Keratinocyte (primary cell): Measurements from ENCODE around the gene AKR1C3.

Source experiments
- EZH2 ChIP-seq: IDR thresholded peaks from one replicate; pipeline ENCODE4 v1.6.1; 2012; ENCODE audit warnings: inconsistent platforms, mild to moderate bottlenecking, low read length, moderate library complexity
- TF ChIP-seq, protein P1 (sequence below), 3 experiments: IDR thresholded peaks in 1 of 3; conservative IDR thresholded peaks in 1 of 3; optimal IDR thresholded peaks in 1 of 3; 2 replicates in 2 of 3; 3 replicates in 1 of 3; pipeline versions ENCODE3 to v1.5.1; 2011; ENCODE audit warnings: low read length in 3 of 3, mild to moderate bottlenecking in 3 of 3, moderate library complexity in 2 of 3, control low read depth in 1 of 3, inconsistent platforms in 1 of 3; ENCODE audit not compliant: insufficient read depth in 2 of 3; ENCODE audit errors: extremely low read depth in 1 of 3

DNA sequence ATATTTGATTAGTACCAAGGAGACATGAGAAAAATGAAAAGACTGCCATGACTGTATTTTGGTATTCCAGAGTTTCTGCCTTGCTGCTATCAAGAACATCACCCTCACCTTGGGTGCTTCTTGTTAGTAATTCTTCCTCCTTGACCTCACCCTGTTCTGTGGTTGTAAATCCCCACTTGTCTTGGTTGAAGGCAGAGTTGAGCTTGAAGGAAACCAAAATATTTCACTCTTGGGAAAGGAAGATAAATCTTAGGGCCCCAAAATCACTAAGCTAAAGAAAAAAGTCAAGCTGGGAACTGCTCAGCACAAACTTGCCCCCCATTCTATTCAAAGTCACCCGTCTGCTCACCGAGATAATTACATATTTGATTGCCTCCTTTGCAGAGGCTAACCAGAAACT, 20.6 kb upstream of the AKR1C3 start:
- TF ChIP-seq, protein P1, sequence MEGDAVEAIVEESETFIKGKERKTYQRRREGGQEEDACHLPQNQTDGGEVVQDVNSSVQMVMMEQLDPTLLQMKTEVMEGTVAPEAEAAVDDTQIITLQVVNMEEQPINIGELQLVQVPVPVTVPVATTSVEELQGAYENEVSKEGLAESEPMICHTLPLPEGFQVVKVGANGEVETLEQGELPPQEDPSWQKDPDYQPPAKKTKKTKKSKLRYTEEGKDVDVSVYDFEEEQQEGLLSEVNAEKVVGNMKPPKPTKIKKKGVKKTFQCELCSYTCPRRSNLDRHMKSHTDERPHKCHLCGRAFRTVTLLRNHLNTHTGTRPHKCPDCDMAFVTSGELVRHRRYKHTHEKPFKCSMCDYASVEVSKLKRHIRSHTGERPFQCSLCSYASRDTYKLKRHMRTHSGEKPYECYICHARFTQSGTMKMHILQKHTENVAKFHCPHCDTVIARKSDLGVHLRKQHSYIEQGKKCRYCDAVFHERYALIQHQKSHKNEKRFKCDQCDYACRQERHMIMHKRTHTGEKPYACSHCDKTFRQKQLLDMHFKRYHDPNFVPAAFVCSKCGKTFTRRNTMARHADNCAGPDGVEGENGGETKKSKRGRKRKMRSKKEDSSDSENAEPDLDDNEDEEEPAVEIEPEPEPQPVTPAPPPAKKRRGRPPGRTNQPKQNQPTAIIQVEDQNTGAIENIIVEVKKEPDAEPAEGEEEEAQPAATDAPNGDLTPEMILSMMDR (optimal IDR thresholded peaks at IDR 0.05 in 1 of 3, IDR thresholded peaks at IDR 0.05 in 1 of 3, conservative IDR thresholded peaks at IDR 0.05 in 1 of 3; ENCODE audit: extremely low read depth in 1 of 3, insufficient read depth in 2 of 3, low read length in 3 of 3) = no peak
- TF ChIP-seq EZH2 = no peak
